ENCODE measurements around the gene ENC1.
A peak's percentile ranks its signal among the peaks of the same experiment; 100 is the strongest.
"Not testable (repeated sequence)": the region's sequence is repeated elsewhere in the genome, so short reads cannot be mapped to it uniquely, and the experiment has no call there.

The ENC1 gene

GRCh38 chr5:74640450-74640953 is at the start of gene ENC1:
ENC1 (minus strand) TSS chr5:74640728; CDS start chr5:74636485, 4,243 bp downstream.
- peak in 56 of 58 donors; percentile 45 to 90 (median 75) for DNase-seq

GRCh38 chr5:74686962-74687751 is 46.6 kb upstream of the ENC1 start:
- DNase-seq: no peak

- no peak for DNase-seq
These were observed 45.6 kb upstream of the ENC1 start for GRCh38 chr5:74685979-74686631.

GRCh38 chr5:74684900-74685851 is 44.6 kb upstream of the ENC1 start, which contains the start of gene HEXB:
HEXB (plus strand) TSS chr5:74685233; CDS start chr5:74685261, 28 bp downstream.
- peak in 57 of 58 donors; percentile 3 to 90 (median 69) for DNase-seq

- no peak for DNase-seq
These were observed 39.4 kb upstream of the ENC1 start for GRCh38 chr5:74679966-74680365.

- DNase-seq: not testable (repeated sequence)
These were observed 38.8 kb upstream of the ENC1 start for GRCh38 chr5:74679300-74679699.

- not testable (repeated sequence) for DNase-seq
These were observed 37.6 kb upstream of the ENC1 start for GRCh38 chr5:74678123-74678522.

GRCh38 chr5:74676466-74676865 is 35.9 kb upstream of the ENC1 start:
- DNase-seq: not testable (repeated sequence)

GRCh38 chr5:74673011-74673790 is 32.7 kb upstream of the ENC1 start:
- DNase-seq: peak in 47 of 58 donors; percentile 5 to 75 (median 38)

- no peak for DNase-seq
These were observed 31.8 kb upstream of the ENC1 start for GRCh38 chr5:74672215-74672877.

- no peak for DNase-seq
These were observed 30.0 kb upstream of the ENC1 start for GRCh38 chr5:74670396-74671038.

- DNase-seq: no peak
These were observed 29.3 kb upstream of the ENC1 start for GRCh38 chr5:74669821-74670220.

- DNase-seq: no peak
These were observed 26.9 kb upstream of the ENC1 start for GRCh38 chr5:74667396-74667795.

GRCh38 chr5:74665816-74666215 is 25.3 kb upstream of the ENC1 start:
- no peak for DNase-seq

- peak in 4 of 58 donors; percentile 6 to 44 (median 23) for DNase-seq
These were observed 24.7 kb upstream of the ENC1 start for GRCh38 chr5:74665273-74665672.

- no peak for DNase-seq
These were observed 24.0 kb upstream of the ENC1 start for GRCh38 chr5:74664551-74664950.

- DNase-seq: no peak
These were observed 20.3 kb upstream of the ENC1 start for GRCh38 chr5:74660873-74661272.

GRCh38 chr5:74660140-74660539 is 19.6 kb upstream of the ENC1 start:
- DNase-seq: no peak

- no peak for DNase-seq
These were observed 18.6 kb upstream of the ENC1 start for GRCh38 chr5:74659172-74659571.

Measured in anterior cingulate cortex (tissue), 58 donors.